Activated T-helper 9 cell treated with anti-CD3 and anti-CD28 coated beads, Interleukin-2, amount 50 U/mL, for 16 hours (primary cell): ENCODE results near the gene INCA1.
A peak's percentile ranks its signal among the peaks of the same experiment; 100 is the strongest.

Experiments
- DNase-seq: peaks from one replicate; pipeline ENCODE4 v3.0.0-alpha.2; 2020; ENCODE audit warnings: low read depth

Gene INCA1

DNA sequence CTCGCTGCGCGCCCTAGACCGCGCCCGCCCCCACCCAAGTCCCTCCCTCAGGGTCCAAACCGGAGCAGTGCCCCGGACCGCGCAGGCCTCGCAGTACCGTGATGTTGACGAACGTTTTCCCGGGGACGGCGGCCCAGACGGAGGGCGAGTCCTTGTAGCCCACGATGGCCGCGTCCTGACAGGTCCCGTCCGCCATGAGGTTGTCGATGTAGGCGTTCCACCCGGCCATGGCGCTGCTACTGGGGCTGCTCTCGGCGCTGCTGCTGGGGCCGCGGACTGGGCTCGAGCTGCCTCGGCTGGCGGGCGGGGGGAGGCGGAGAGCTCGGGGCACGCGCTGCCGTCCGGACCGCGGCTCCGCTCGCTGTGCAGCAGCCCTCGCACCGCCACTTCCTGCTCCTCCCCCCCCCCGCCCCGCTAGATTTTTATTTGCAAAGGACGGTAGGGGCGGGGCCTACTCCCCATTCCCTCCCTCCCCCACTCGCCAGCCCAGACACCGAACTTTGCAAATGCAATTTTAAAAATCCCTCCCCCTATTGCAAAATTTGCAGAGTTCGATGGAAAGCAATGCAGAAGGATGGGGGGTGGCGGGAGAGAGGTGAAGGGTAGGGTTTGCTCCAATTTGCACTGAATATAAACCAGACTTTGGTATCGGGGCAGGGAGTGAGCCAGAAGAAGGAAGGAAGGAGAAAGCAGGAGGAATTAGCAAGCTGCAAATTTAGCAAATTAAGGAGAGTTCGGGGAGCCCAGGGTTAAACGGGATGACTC, 49.0 kb downstream of the INCA1 start, which contains the start of gene PFN1:
Gene PFN1 (minus strand): TSS at position 365 of the 765 bp plus-strand sequence. CDS start 136 bp downstream, at position 229.
- DNase-seq: peak; percentile 85

DNA sequence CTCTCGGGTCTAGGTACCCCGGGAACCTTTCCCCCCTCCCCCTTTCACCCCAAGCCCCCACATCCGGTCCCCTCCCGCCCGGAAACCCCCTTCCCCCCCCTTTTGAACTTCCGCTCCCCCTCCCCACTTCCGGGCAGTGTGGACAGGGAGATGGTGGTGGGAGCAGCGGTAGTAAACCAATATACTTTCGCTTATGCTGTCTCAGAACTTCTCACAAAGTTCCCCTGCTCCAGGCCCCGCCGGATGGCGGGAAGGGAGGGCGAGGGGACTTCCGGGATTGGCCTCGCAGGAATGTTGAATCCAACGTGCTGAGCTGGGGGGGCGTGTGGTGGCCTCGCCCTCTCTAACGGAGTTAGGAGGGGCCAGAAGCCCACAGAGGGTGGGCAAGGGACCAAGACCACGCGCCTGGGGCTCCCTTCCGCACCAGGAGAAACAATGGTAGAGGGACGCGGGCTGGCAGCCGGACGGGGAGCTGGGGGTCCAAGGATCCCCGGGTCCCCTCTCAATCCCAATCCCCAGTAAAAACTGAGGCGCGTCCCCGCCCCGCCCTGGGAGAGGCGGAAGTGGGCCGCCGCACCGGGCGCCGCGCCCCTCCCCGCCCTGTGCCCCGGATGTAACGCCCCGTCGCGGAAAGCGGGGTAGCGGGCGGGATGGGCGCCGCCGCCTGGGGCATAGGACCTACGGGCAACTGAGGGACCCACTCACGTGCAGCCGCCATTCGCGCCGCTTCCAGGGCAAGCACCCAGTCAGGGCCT, 49.7 kb downstream of the INCA1 start:
- DNase-seq: peak; percentile 49

DNA sequence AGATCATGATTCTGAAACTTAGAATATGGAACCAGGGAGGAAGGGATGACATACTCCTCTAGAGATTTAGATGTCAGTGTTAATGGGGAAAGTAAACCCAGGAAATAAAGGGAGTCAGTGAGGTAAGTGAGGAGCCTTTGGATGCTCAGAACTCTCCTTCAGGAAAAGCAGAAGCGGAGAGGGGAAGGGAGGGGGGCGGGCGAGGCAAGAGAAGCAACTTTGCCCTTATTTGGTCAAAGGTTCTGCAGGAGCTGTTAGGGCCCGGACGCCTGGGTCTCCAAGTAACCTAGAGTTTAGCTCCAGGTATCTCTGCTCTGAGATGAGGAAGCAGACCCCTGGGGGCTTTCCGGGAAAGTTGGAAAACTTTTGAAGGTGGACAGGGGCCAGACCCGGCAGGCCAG, 50.3 kb downstream of the INCA1 start:
- DNase-seq: no peak

DNA sequence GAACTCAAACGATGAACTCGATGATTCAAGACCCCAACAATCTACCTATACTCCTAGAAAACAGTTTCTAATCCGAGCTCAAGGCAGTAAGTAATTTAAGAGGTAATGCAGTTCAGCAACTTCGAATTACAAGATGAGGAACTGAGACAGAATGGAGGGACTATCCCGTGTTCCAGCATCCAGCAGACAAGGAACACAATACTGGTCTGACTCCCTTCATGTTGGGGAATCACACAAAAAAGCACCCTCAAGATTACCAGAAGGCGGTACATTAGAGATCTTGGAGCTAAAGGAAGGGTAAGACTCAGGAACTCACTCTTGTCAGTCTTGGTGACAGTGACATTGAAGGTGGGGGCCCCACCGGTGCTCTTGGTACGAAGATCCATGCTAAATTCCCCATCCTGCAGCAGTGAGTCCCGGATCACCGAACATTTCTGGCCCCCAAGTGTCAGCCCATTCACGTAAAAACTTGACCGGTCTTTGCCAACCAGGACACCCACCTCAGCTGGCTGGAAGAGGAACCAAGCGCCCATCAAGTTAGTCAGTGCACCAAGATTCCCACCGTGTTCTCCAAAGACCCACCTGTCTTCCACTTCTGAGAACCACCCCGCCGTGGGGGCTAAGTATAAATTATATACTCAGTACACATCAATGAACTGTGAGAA, 50.9 kb downstream of the INCA1 start:
- no peak for DNase-seq

DNA sequence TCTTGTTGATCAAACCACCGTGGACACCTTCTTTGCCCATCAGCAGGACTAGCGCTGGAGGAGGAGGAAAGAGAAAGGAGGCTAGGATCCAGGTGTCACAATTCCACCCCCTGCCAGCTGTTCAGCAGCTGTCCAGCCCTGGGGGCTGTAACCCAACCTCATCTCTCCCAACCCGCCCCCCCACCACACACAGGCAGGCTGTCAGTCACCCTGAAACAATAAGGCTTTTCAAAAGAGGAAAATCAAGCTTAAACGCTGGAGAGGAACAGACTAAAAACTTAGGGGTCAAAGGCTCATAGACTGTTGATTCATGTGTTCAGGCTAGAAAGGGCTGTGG, 51.4 kb downstream of the INCA1 start:
- no peak for DNase-seq

DNA sequence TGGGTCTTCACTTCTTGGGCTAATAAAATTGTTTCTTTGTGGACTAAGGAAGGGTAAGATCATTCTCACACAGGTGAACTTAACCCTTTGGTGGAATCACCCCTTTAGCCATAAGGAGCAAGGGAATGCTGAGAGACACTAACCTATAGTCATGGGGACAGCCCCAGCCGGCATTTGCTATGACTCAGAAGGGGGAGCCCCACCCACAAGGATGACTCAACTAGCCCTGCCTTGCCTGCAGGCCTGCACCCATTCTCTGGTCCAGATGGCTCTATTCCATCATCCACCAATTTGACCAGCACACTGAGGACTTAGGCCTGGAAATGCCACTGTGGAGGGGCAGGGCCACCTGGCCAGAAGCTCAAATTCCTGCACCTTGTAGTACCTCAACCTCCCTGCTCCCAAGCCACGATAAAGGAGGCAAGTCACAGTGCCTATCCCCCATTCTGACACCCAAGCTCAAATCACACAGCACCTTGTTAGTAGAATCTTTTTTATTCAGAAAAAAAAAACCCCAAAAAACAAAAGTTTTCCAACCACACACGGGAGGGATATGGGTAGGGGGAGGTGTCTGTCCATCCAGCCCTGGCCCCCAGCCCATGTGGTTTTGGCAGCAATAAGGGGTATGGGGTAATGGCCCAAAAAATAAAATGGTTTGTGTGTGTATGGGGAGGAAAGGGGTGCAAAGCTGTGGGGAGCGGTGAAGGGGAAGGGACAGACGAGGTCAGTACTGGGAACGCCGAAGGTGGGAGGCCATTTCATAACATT, 52.0 kb downstream of the INCA1 start:
- DNase-seq: peak; percentile 80

DNA sequence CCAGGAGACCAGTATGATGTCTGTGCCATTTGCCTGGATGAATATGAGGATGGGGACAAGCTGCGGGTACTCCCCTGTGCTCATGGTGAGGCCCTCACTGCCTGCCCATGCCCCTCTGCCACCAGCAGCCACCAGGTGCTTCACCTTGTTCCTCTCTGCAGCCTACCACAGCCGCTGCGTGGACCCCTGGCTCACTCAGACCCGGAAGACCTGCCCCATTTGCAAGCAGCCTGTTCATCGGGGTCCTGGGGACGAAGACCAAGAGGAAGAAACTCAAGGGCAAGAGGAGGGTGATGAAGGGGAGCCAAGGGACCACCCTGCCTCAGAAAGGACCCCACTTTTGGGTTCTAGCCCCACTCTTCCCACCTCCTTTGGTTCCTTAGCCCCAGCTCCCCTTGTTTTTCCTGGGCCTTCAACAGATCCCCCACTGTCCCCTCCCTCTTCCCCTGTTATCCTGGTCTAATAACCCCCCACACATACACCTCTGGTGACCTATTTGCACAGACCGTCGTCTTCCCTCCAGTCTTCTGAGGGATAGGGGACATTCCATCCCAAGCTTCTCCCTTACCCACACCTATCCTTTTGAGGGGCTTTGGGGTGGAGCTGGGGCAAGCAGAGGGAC, 52.7 kb downstream of the INCA1 start:
- DNase-seq: no peak

DNA sequence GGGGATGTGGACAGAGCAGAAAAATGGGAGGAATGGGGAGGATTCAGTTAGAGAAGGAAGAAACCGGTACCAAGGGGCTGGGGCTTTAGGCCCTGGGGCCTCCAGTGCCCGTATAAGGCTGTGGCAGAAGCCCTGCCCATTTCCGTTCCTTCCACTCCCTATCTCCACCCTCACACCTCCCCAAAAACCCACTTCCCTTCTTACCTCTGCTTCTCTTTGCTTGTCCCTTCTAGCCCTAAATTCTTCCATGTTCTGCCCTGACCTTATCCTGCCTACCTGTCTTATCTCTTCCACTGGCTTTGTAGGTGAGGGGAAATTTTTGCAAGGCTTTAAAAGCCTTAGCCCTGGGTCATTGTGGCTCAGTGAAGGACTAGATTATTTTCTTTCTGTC, 53.2 kb downstream of the INCA1 start:
- no peak for DNase-seq

DNA sequence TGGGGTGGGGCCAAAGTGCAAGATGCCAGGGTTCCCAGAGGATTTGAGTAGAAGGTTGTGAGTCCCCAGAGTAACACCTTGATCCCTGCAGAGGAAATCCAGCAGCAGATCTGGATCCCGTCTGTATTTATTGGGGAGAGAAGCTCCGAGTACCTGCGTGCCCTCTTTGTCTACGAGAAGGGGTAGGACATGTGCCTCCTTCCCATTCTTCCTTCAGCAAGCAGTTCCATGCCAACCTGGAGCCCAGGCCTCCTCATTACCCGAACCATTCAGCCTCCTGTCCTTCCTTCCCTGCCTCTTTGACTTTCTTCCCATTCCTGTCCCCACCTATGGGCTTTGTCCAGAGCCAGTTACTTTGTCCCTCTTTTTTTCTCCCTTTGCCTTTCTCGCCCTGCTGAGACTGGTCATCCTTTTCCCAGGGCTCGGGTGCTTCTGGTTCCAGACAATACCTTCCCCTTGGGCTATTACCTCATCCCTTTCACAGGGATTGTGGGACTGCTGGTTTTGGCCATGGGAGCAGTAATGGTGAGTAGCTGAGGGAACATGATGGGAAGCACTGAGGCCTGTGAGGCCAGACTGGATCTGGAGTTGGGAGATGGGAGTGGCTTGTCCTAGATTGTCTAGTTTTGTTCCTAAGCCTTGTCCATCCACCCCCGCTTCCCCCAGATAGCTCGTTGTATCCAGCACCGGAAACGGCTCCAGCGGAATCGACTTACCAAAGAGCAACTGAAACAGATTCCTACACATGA, 54.4 kb downstream of the INCA1 start:
- no peak for DNase-seq

DNA sequence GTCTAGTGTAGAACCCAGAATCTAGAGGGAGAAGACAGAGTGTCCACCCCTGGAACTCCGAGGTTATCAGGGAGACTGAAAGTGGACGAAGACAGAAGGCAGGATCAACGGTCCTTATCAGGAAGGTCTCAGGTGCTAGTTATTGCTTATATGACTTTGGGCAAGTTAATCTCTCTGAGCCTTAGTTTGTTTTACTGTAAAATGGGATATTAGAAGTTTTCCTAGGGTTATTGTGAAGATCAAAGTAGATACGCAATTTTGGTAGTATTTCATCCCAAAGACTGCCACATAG, 56.1 kb downstream of the INCA1 start:
- DNase-seq: no peak

DNA sequence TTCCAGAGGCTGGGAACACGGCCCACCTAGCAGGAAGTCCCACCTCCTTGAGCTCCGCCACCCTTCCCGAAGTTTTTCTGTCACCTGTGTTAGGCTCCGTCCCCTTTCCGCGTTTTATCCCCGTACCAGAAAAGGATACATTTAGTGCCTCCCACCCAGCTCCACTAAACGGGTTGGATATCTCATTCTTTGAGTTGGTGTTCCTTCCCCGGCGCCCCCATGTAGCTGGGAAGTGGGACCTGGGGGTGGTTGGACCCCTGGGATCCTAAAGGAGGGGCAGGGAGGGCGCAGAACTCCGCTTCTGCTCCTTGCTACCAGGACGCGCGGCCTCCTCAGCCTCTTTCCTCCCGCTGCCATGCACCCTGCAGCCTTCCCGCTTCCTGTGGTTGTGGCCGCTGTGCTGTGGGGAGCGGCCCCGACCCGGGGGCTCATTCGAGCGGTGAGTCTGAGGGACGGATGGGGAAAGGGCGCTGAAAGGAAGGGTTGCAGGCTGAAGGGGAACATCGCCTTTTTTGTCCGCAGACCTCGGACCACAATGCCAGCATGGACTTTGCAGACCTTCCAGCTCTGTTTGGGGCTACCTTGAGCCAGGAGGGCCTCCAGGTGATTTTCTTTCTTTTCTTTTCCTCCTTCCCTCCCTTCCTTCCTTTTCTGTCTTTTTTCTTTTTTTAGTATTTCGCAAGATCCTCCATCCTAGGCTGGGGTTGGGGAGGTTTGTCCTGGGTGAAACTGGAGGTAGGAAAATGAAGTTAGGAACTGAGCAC, 56.6 kb downstream of the INCA1 start:
- peak; percentile 33 for DNase-seq

DNA sequence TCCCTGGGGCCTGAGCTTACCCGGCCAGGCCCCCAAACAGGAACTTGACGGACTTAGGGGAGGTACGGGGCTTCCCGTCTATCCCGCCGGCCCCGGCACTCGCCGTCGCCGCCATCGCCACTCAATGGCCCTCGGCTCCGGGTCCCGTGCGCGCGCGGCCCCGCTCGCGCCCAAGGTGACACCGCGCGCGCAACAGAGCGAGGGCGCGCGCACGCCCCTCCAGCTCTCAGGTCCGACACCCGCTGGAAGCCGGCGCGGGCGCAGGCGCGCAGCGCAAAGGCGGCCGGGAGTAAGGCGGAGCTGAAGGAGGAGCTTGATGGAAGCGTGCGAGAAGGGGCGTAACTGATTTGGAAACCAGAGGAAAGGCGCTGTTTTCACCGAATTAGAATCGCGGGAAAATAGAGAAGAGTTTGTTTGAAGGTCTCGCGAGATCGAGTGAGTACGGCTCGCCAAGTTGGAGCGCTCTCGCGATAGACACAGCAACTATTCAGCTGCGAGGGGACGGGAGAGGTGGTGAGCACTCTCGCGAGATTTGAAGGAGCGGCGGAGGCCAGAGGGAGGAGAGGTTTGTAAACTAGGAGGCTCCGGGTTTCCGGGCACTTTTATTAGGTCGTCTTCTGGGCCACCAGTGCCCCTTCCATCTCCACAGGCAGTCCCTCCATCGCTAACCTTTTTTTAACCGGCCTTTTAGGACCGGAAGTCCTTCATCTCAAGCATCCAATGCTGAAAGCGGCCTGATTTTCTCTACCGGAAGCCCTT, 57.3 kb downstream of the INCA1 start, which contains the start of the genes RNF167 and SLC25A11:
Gene RNF167 (plus strand): TSS at position 473 of the 759 bp plus-strand sequence. CDS start 642 bp downstream, outside the sequence.
Gene SLC25A11 (minus strand): TSS at position 251 of the 759 bp plus-strand sequence. CDS start 136 bp downstream, at position 115.
- peak; percentile 90 for DNase-seq

DNA sequence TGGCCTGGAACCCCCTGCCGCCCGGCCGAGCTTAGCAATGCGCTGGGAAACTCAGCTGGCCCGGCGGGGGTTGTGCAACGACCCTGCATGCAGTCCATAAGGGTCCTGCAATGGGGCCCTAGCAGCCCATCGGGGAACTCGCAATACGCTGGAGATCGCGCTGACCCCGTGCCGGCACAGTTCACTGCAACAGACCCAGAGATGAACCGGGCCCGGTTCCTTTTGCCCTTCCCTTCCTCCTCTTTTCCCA, 57.9 kb downstream of the INCA1 start:
- DNase-seq: no peak

DNA sequence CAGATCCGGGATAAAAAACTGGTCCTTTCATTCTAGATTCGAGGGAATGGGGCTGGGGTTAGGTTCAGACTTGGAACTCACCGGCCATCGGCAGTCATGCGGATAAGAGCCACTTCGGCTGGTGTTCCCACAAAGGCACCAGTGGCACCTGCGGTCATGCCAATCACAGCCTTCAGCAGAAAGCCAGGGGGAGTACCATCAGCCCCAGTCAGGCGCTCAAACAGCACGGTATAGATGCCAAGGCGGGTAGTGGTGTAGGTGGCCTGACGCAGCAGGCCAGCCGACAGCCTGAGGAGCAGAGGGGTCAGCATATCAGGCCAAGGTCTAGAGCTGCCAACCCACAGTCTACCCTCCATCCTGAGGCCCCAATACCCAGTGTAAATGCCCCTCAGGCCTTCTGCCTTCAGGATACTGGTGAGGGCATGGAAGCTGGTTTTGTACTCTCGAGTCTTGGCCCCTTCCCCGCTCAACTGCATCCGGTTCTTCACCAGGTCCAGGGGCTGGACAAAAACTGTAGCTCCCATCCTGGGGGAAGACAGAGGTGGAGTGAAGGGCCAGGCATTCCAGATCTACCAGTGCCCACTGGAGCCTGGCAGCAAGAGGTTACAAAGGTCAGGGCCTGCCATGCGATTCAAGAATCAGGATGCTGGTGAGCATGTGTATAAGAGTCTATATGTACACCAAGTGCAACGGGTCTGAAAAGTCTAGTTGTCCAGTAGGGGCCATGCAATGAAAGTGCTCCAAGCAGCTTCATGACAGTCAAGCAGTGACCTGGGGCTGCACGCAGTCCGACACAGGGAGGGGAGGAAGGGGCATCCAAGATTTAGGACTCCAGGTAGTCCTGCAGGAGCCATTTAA, 58.4 kb downstream of the INCA1 start:
- DNase-seq: no peak
